ENCODE measurements around the gene HMOX2. TPM values are rescaled to one million over a fixed set of nuclear protein-coding genes. Genes with fewer than 3 reads are reported as not detected.

HMOX2 gene
- total RNA-seq, 2 donors from 2014 or later = 46.8 to 55.7 TPM

- Histone ChIP-seq H3K36me3 (peaks cover 13% of the 10 kb centered on the region), H3K27ac (no peak overlapping the region), H3K27me3 (no peaks in the 10 kb centered on the region), H3K9me3 (no peaks in the 10 kb centered on the region), H3K9ac (ENCODE audit: low read depth in 2 of 2, low read length in 2 of 2) (no peak overlapping the region), H3K4me3 (no peak overlapping the region), H3K4me1 (no peaks in the 10 kb centered on the region)
- intact Hi-C loops (cut with DNase I) = no loop called here
- no peak for TF ChIP-seq CTCF (IDR thresholded peaks at IDR 0.05)
- no peak for DNase-seq
These were observed 42.0 kb upstream of the HMOX2 start for GRCh38 chr16:4433914-4434787.

GRCh38 chr16:4435337-4436067 is 40.7 kb upstream of the HMOX2 start:
- intact Hi-C loops (cut with DNase I) = no loop called here
- H3K27ac ChIP-seq = no peak overlapping the region
- TF ChIP-seq CTCF (IDR thresholded peaks at IDR 0.05) = no peak

GRCh38 chr16:4437366-4437765 is 38.8 kb upstream of the HMOX2 start:
- DNase-seq = no peak
- TF ChIP-seq CTCF (IDR thresholded peaks at IDR 0.05) = no peak
- no peak overlapping the region for H3K9ac ChIP-seq (ENCODE audit: low read depth in 2 of 2, low read length in 2 of 2)
- intact Hi-C loops (cut with DNase I) = no loop called here
- no peak overlapping the region for H3K4me3 ChIP-seq
- peaks cover 26% of the 10 kb centered on the region for H3K36me3 ChIP-seq
- no peaks in the 10 kb centered on the region for H3K27me3 ChIP-seq
- no peak overlapping the region for H3K27ac ChIP-seq
- no peaks in the 10 kb centered on the region for H3K4me1 ChIP-seq
- no peaks in the 10 kb centered on the region for H3K9me3 ChIP-seq

More at GRCh38 chr16:4435337-4436067, 40.7 kb upstream of the HMOX2 start:
- Histone ChIP-seq H3K36me3 (peaks cover 13% of the 10 kb centered on the region), H3K9ac (ENCODE audit: low read depth in 2 of 2, low read length in 2 of 2) (no peak overlapping the region), H3K9me3 (no peaks in the 10 kb centered on the region), H3K4me3 (no peak overlapping the region), H3K27me3 (no peaks in the 10 kb centered on the region), H3K4me1 (no peaks in the 10 kb centered on the region)
- DNase-seq = no peak

- no peak overlapping the region for H3K9ac ChIP-seq (ENCODE audit: low read depth in 2 of 2, low read length in 2 of 2)
- intact Hi-C loops (cut with DNase I) = no loop called here
- peaks cover 27% of the 10 kb centered on the region for H3K36me3 ChIP-seq
- H3K4me1 ChIP-seq = no peaks in the 10 kb centered on the region
- DNase-seq = no peak
- H3K27me3 ChIP-seq = no peaks in the 10 kb centered on the region
- H3K9me3 ChIP-seq = no peaks in the 10 kb centered on the region
- H3K4me3 ChIP-seq = no peak overlapping the region
- no peak overlapping the region for H3K27ac ChIP-seq
- no peak for TF ChIP-seq CTCF (IDR thresholded peaks at IDR 0.05)
These were observed 33.8 kb upstream of the HMOX2 start for GRCh38 chr16:4442371-4442770.

- intact Hi-C loops (cut with DNase I) = no loop called here
- Histone ChIP-seq H3K36me3 (peaks cover 24% of the 10 kb centered on the region), H3K4me1 (no peaks in the 10 kb centered on the region), H3K9me3 (no peaks in the 10 kb centered on the region), H3K9ac (ENCODE audit: low read depth in 2 of 2, low read length in 2 of 2) (no peak overlapping the region), H3K27ac (no peak overlapping the region), H3K4me3 (no peak overlapping the region), H3K27me3 (no peaks in the 10 kb centered on the region)
- DNase-seq = no peak
- TF ChIP-seq CTCF (IDR thresholded peaks at IDR 0.05) = no peak
These were observed 32.9 kb upstream of the HMOX2 start for GRCh38 chr16:4443271-4443670.

Data from colonic mucosa (tissue), 4 donors.